ENCODE measurements around the gene UBTF. TPM values are rescaled to one million over a fixed set of nuclear protein-coding genes. Genes with fewer than 3 reads are reported as not detected.

The UBTF gene
- total and polyA plus RNA-seq, 9 of the 15 experiments (the other 6 are each of a cell fraction or from before 2014, with no cell fraction given): 1.2 to 113 (median 83.6) TPM

GRCh38 chr17:44220213-44221083 lies 973 bp upstream of the UBTF start (continued):
- no peak; the same call in 1 of the 2 replicates for TF ChIP-seq TFAP4 (CRISPR knock-in tag; IDR thresholded peaks at IDR 0.05; ENCODE audit: borderline replicate concordance)
- TF ChIP-seq NFYB (IDR thresholded peaks at IDR 0.05; ENCODE audit: extremely low read depth, insufficient read length): no peak
- TF ChIP-seq MEIS2 (IDR thresholded peaks at IDR 0.05; ENCODE audit: partially characterized antibody): no peak
- TF ChIP-seq ZNF551 (CRISPR knock-in tag; IDR thresholded peaks at IDR 0.05): no peak
- TF ChIP-seq, protein P1, sequence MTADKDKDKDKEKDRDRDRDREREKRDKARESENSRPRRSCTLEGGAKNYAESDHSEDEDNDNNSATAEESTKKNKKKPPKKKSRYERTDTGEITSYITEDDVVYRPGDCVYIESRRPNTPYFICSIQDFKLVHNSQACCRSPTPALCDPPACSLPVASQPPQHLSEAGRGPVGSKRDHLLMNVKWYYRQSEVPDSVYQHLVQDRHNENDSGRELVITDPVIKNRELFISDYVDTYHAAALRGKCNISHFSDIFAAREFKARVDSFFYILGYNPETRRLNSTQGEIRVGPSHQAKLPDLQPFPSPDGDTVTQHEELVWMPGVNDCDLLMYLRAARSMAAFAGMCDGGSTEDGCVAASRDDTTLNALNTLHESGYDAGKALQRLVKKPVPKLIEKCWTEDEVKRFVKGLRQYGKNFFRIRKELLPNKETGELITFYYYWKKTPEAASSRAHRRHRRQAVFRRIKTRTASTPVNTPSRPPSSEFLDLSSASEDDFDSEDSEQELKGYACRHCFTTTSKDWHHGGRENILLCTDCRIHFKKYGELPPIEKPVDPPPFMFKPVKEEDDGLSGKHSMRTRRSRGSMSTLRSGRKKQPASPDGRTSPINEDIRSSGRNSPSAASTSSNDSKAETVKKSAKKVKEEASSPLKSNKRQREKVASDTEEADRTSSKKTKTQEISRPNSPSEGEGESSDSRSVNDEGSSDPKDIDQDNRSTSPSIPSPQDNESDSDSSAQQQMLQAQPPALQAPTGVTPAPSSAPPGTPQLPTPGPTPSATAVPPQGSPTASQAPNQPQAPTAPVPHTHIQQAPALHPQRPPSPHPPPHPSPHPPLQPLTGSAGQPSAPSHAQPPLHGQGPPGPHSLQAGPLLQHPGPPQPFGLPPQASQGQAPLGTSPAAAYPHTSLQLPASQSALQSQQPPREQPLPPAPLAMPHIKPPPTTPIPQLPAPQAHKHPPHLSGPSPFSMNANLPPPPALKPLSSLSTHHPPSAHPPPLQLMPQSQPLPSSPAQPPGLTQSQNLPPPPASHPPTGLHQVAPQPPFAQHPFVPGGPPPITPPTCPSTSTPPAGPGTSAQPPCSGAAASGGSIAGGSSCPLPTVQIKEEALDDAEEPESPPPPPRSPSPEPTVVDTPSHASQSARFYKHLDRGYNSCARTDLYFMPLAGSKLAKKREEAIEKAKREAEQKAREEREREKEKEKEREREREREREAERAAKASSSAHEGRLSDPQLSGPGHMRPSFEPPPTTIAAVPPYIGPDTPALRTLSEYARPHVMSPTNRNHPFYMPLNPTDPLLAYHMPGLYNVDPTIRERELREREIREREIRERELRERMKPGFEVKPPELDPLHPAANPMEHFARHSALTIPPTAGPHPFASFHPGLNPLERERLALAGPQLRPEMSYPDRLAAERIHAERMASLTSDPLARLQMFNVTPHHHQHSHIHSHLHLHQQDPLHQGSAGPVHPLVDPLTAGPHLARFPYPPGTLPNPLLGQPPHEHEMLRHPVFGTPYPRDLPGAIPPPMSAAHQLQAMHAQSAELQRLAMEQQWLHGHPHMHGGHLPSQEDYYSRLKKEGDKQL (CRISPR knock-in tag; IDR thresholded peaks at IDR 0.05; ENCODE audit: borderline replicate concordance): no peak
- peak; percentile 31; the same call in 1 of the 2 replicates for TF ChIP-seq ZNF384 (IDR thresholded peaks at IDR 0.05; ENCODE audit: low read depth, low read length)
- no peak for TF ChIP-seq FUS (optimal IDR thresholded peaks at IDR 0.05; ENCODE audit: low read depth, low read length)
- TF ChIP-seq CBX8 (IDR thresholded peaks at IDR 0.05; ENCODE audit: borderline replicate concordance, extremely low read depth, low read depth, low read length, poor library complexity, severe bottlenecking): no peak
- TF ChIP-seq, protein P2, sequence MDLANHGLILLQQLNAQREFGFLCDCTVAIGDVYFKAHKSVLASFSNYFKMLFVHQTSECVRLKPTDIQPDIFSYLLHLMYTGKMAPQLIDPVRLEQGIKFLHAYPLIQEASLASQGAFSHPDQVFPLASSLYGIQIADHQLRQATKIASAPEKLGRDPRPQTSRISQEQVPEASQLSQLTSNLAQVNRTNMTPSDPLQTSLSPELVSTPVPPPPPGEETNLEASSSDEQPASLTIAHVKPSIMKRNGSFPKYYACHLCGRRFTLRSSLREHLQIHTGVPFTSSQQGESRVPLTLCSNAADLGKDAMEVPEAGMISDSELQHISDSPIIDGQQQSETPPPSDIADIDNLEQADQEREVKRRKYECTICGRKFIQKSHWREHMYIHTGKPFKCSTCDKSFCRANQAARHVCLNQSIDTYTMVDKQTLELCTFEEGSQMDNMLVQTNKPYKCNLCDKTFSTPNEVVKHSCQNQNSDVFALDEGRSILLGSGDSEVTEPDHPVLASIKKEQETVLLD (IDR thresholded peaks at IDR 0.05): no peak
- TF ChIP-seq ARHGAP35 (IDR thresholded peaks at IDR 0.05; ENCODE audit: partially characterized antibody): no peak
- TF ChIP-seq, protein P3, sequence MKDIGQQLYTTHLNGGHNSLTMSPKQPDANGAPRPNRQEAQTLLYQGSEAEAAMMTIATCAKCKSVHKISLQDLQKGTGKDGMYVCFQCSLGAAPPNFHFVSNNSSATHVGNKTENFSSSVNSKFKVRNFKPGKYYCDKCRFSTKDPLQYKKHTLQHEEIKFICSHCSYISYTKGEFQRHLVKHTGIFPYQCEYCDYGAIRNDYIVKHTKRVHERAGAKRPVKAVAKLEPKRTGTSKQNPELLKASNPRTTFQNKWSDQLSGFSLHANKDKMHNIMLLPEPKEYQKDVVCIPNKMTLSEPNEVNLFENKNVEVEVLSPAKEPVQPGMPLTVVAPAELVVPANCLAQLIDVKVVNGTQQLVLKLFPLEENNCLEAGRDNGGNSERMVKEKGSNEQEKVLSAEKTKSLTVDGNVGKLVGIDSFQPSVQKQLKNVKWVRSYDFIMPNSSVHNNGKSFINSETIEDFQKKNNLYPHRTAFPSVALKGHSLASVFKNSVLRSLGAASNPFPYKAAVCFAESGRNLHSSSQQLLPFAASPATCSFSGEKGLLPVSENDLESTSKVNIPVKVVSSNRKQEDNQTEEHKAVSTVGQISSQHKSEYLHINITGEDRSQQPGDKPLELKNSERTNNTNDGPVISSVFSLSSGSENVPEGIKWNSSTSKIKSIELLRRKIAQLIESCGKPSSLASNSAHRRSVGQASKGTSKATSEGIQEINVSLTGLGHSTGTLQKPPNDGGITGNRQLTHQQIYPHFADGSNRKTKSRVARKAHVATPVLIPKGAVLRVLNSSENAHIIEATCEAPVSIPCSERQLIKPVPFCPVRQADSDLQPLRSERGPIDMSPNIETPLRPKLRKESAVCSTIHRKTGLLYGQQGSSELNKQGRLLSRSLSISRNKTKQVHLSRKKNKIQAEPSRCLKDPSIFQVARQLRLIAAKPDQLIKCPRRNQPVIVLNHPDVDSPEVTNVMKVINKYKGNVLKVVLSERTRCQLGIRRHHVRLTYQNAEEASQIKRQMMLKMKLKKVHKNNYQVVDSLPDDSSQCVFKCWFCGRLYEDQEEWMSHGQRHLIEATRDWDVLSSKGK (CRISPR knock-in tag; IDR thresholded peaks at IDR 0.05): no peak
- no peak for TF ChIP-seq ZNF41 (CRISPR knock-in tag; conservative IDR thresholded peaks at IDR 0.05)
- no peak for TF ChIP-seq XRCC3 (IDR thresholded peaks at IDR 0.05)
- no peak for TF ChIP-seq OTX1 (CRISPR knock-in tag; IDR thresholded peaks at IDR 0.05)

Data from K562 (cell line).